ENCODE results near the gene C5orf46.

- no peak for TF ChIP-seq TAF1 (IDR thresholded peaks at IDR 0.05; ENCODE audit: borderline replicate concordance, low read depth, low read length)
- no peak for TF ChIP-seq JUND (IDR thresholded peaks at IDR 0.05)
- TF ChIP-seq, protein P1, sequence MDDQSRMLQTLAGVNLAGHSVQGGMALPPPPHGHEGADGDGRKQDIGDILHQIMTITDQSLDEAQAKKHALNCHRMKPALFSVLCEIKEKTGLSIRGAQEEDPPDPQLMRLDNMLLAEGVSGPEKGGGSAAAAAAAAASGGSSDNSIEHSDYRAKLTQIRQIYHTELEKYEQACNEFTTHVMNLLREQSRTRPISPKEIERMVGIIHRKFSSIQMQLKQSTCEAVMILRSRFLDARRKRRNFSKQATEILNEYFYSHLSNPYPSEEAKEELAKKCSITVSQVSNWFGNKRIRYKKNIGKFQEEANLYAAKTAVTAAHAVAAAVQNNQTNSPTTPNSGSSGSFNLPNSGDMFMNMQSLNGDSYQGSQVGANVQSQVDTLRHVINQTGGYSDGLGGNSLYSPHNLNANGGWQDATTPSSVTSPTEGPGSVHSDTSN (IDR thresholded peaks at IDR 0.05): no peak
- TF ChIP-seq, protein P2, sequence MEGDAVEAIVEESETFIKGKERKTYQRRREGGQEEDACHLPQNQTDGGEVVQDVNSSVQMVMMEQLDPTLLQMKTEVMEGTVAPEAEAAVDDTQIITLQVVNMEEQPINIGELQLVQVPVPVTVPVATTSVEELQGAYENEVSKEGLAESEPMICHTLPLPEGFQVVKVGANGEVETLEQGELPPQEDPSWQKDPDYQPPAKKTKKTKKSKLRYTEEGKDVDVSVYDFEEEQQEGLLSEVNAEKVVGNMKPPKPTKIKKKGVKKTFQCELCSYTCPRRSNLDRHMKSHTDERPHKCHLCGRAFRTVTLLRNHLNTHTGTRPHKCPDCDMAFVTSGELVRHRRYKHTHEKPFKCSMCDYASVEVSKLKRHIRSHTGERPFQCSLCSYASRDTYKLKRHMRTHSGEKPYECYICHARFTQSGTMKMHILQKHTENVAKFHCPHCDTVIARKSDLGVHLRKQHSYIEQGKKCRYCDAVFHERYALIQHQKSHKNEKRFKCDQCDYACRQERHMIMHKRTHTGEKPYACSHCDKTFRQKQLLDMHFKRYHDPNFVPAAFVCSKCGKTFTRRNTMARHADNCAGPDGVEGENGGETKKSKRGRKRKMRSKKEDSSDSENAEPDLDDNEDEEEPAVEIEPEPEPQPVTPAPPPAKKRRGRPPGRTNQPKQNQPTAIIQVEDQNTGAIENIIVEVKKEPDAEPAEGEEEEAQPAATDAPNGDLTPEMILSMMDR (IDR thresholded peaks at IDR 0.05): no peak
- TF ChIP-seq YY1 (IDR thresholded peaks at IDR 0.05; ENCODE audit: low read depth): no peak
- no peak for TF ChIP-seq MAX (IDR thresholded peaks at IDR 0.05; ENCODE audit: low read depth)
- TF ChIP-seq POLR2AphosphoS5 (IDR thresholded peaks at IDR 0.05; ENCODE audit: low read depth, low read length): no peak
- no peak for TF ChIP-seq ZBTB33 (IDR thresholded peaks at IDR 0.05; ENCODE audit: borderline replicate concordance, low read depth)
Observed at GRCh38 chr5:147925020-147925419, 18.7 kb upstream of the C5orf46 start.
